NCI-H2227 treated with DMSO at 0.1 percent for 48 hours (cell line): ENCODE results near the gene PDZD2.
"Not testable (repeated sequence)": the region's sequence is repeated elsewhere in the genome, so short reads cannot be mapped to it uniquely, and the experiment has no call there.

ENCODE experiments used
- DNase-seq: peaks from one replicate; lab custom pipeline; 2025; lab: John Stamatoyannopoulos, UW

Gene PDZD2

DNA sequence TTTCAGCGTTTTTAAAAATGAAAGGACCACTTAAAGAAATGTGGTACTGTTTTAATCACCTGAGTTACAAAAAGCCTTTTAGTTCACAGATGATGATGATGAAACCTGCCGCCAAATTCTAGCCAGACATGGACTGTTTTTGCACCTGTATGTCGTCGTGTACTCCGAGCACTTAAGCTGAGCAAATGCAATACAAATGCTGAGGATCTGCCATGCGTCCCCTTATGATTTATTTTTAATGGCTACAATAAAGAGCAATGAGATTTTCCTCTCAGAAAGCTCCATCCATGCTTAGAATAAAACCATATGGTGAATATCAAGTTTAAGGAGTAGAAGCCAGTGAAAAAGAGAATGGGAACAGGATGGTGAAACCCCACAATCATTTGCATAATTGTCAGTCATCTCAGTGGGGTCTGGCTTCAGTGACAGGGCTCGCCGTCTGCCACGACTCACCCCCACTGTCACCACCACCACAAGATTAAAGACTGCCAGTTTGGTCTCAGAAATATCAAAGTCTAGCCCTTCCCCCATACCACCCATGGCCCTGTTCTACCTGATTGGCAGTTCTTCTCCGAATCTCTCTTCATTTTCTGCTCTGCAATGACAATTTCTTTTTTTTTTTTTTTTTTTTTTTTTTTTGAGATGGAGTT is 375.3 kb downstream of the PDZD2 start:
- no peak for DNase-seq

DNA sequence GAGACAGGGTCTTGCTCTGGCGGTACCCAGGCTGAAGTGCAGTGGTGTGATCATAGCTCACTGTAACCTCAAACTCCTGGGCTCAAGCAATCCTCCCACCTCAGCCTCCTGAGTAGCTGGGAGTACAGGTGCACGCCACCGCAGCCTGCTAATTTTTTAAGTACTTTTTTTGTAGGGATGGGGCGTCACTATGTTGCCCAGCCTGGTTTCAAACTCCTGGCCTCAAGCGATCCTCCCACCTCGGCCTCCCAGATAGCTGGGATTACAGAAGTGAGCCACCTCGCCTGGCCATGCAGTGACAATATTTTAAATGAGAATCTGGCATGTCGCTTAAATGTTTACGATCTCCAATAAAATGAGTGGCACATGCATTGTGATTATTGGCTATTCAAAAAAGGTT is 376.3 kb downstream of the PDZD2 start:
- not testable (repeated sequence) for DNase-seq

DNA sequence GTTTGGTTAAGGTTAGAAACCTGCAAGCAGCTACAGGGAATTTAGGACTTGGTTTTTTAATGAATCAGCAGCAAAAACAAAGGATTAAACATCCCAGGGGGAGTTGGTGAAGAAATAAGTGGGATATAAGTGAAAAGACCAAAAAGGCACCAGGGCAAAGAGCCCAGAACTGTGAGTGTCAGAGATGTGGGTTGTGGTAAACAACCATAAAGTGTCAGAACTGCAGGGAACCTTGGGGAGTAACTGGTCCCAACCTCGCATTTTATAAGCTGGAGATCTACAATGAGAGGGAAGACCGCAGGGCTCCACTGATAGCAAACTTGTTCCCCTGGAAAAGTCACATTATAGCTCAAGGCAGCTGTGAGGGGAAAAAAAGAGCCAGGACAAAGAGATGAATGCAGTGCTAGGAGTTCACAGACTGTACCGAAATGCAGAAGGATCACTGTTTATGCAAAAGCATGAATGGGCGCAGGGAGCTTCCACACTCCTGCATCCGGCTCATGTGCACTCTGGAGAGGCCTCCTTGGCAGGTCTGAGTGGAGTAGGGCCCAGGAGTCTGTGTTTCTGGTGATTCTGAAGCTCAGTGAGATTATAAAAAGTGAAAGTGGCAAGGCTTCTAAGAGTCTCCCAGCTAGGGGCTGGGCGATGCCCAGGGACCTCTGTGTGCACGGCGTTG is 378.9 kb downstream of the PDZD2 start:
- no peak for DNase-seq

DNA sequence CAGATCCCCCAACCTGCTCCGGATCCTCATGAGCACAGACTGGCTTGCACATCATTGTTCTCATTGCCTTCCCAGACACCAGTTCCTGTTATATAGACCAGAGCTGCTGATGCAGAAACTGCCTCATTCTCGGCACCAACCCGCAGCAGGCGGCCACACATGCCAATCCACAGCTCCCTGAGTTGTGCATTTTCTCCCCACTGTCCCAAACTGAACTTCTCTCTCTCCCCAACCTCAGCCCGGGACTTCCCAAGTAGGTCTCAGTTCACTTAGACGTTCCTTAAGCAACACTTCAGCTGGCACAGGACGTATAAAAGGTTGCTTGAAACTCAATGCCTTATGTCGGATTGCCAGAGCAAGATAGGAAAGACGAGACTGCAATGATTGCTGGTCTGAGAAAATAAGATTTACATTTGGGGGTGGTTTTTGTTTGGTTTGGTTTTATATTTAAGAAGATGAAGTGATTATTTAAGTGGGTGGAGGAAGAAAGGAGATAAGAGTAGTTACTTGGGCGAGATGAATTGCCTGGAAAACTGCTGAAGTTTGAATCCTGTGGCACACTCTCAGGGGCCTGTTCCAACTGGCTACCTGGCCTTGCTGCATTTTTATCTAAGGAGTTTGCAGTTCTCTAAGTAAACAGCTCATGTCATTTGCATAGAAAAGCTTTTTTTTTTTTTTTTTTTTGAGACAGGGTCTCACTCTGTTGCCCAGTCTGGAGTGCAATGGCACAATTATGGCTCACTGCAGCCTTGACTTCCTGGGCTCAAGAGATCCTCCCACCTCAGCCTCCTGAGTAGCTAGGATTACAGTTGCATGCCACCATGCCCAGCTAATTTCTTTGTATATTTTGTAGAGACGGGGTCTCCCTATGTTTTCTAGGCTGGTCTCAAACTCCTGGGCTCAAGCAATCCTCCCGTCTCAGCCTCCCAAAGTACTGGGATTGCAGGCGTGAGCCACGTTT is 379.8 kb downstream of the PDZD2 start:
- DNase-seq: no peak

DNA sequence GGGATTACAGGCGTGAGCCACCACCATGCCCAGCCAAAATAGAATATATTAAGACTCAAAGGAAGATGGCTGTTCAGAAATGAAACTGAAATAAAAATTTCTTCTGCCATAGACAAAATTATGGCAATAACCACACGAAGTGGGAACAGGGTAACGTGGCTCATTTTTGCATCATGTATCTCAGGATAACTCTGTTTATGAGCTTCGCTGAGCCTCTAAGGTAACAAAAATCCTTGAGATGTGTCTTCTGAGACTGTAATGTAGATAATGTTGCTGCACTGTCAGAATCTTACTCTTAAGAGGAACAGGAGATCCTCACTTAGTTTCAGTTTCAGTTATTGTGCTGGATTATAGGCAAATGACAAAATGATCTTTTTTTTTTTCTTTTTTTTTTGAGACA is 381.3 kb downstream of the PDZD2 start:
- no peak for DNase-seq

DNA sequence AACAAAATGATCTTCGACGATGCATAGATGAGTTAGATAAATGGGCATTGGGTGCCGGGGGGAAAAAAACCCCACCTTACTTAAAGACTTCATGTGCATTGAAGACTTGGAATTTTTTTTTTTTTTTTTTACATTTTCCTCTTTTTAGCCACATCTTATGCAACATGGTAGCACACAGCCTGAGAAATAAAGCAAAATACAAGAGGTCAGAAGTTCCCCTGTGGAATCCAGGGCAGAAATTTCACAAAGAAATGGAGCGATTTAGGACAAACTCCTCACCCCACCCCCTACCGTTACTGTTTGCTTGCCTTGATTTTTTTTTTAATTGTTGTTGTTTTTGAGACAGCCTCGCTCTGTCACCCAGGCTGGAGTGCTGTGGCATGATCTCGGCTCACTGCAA is 382.0 kb downstream of the PDZD2 start:
- DNase-seq: no peak

DNA sequence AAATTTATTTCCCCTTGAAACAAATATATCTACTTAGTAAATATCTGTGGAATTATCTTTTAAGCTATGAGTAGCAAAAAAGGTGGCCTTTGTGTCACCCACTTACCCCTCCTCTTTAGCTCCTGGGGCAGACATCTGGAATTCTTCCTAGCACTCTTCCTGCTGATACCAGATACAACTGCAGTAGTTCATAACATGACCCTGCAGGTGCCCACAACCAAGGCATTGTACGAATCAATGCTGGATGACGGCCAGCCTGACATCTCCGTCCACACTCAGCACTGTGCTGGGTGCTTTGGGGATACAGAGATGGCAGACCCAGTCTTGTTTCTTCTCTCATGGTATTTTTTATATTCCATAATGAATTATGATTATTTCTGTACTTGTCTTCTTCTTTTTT is 382.8 kb downstream of the PDZD2 start:
- DNase-seq: no peak

DNA sequence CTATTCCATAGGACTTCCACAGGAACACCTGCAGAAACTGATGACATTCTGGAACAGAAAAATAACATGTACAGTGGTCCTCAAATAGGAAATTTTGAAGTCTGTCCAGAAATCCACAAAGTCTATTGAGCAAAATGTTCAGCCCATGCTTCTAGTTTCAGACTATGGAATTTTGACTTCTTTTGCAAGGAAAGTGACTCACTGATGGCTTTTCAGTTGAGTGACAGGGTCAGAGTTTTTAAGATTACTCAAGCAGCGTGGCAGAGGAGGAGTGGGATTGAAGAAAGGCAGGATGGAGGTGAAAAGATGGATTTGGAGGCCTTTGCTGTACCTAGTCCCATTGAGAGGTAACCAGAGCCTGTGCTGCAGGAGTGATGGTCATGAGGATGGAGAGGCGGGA is 383.7 kb downstream of the PDZD2 start:
- DNase-seq: no peak

DNA sequence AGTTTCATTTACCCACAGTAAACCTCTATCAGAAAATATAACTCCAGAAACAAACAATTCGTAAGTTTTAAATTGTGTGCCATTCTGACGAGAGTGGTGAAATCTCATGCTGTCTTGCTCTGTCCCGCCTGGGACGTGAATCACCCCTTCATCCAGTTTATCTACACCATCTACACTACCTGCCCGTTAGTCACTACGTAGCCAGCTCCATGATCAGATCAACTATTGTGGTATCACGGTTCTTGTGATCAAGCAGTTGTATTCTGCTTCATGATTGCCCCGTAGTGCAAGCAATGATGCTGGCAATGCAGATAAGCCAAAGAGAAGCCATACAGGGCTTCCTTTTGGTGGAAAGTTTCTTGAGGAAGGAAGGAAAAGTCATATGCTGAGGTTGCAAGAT is 384.9 kb downstream of the PDZD2 start:
- no peak for DNase-seq

DNA sequence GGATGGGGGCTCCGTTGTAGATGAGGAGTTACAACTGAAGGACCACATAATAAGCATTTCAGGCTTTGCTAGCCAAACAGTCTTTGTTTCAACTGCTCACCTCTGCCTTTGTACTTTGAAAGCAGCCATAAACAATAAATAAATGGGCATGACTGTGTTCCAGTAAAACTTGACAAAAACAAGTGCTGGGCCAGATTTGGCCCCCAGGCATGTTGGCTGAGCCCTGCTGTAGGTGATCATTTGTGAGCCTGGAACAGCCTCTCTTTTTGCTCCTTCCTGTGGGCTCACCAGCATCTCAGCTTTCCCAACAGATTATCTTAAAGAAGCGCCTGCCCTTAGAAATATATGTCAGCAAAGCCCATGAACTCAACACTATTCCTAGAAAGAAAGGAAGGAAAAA is 385.8 kb downstream of the PDZD2 start:
- no peak for DNase-seq

DNA sequence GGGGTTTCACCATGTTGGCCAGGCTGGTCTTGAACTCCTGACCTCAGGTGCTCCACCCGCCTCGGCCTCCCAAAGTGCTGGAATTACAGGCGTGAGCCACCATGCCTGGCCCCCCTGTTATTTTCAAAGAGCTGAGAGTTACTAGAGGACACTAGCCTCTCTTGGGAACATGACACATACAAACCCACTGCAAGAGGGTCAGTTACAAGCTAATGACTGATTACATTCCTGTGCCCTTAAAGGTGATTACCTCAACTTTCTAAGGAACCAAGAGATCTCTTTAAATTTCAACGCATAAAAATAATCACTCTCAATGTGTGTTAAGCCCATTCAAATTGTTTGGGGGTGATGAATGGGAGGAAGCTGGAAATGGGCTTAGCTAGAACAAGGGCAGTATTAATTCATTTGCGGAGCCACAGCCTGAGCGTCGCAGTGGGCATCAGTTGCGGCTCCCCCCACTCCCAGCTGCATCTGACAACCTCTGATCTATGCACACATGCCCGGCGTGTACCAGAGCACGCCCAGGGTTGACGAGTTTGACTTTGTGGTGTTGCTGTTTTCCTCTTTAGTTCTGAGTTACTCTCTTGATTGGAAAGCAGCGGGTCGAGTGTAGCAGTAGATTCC is 388.3 kb downstream of the PDZD2 start:
- no peak for DNase-seq

DNA sequence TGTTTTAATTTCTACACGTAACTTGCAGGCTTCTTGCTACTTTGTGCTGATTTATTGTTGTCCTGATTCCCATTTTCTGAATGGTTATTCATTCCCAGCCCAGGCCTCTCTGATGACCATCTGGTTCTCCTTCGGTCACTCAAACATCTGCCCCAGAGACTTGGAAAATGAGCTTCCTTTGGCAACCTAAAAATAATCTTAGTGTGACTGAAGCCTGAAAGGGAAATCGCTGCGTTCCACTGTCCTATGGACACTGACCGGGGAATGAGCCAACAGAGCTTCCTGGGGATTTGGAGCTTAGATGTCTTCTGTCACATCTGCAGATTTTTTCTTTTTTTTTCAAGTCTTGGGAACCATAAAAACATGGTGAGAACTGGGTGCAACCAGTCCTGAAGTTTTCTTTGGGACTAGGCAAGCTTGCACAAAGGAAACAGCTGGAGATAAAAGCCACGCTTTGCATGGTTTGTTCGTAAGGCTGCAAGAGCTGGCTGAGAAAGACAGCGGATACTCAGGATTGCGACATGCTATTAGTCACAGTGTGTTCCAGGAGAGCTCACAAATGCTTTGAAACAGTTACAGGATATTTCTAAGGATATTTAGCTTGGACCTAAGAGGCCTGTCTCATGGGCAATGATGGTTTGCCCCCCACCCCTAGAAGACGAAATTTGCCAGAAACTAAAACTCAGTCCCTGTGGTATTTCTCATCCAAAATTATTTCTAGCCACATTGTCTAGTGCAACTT is 389.0 kb downstream of the PDZD2 start:
- no peak for DNase-seq

DNA sequence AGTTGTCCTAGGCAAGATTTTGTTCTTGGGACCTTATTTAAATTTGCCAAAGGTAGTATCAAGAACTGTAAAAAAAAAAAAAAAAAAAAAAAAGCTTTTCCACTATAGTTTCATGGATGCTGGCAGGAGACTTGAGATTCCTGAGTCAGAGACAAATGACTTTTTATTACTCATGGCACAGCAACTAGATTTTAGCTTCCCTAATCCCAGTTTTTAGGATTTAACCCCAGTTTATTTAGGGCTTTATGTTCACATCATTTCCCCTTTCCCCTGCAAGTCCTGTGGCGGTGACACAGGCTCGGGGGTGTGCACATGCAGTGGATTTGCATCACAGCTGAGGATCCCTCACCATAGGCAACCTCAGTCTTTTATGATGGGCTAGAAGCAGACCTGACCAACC is 390.3 kb downstream of the PDZD2 start:
- no peak for DNase-seq

DNA sequence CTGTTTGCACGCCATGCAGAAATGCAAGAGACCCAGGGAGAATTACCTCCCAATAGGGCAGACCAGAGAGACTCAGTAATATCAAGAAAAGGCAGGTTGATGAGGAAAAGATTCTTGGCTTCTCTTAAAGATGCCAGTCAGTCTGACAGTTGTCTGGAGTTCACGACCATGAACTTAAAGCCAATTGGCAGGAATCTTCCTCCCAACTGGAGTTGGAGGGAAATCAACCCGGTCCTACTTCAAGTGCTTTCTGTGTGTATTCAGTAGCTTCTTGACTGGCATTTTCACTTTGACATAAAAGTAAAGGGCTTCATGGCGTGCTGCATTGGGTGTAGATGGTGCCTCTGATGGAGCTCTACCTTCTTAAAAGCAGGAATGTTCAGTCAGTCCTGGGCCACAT is 390.9 kb downstream of the PDZD2 start:
- DNase-seq: no peak

DNA sequence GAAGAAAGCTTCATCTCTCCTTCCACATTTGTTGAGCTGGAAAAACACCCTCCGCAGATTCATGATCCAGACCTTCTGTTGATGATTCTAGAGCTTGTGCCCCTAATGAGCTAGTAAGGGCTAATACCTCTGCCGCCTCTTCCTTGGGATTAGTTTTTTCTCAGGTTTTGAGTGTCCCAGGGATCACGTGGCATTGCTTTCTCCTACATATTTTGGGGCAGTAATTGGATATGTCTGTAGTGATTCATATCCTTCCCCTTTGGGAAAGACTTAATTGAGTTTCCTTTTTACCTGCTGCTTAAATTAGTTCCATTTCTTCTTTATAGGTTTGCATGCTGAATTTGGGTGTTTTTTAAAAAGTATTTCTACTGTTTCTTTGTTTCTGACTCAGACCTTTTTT is 391.3 kb downstream of the PDZD2 start:
- DNase-seq: no peak

DNA sequence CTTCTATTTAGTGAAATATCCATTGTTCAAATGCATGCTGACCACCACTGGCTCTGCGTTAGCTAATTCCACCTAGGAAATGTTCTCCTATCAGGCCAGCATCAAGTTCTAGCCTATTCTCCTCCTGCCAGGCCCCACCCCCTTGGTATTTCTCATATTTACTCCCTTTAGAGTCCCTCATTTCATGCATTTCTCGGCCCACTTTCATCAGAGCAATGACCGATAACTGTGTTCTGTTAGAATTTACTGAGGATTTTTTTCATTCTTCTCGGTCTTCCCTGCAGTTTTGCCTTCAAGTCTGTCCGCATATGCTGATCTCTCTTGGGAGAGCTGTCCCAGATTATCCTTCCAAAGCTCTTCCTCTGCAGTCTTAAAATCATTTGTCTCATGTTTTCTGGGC is 391.8 kb downstream of the PDZD2 start:
- no peak for DNase-seq

DNA sequence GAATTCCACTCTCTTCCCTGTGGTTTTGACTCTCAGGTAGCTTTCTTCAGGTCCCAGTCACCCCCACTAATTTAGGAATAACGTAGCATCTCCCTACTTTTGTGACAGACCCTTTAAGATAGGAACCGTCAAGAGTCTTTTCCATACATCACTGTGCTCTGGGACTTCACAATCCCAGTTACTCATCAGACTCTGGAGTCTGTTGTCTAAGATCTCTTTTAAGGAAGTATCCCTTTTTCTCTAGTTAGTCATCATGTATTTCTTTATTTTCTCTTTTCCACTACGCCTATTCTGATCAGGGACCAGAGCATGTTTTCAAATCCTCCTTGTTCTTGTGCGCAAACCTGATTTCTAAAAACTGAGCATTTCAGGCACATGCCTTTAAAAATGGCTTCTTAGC is 392.2 kb downstream of the PDZD2 start:
- DNase-seq: no peak

DNA sequence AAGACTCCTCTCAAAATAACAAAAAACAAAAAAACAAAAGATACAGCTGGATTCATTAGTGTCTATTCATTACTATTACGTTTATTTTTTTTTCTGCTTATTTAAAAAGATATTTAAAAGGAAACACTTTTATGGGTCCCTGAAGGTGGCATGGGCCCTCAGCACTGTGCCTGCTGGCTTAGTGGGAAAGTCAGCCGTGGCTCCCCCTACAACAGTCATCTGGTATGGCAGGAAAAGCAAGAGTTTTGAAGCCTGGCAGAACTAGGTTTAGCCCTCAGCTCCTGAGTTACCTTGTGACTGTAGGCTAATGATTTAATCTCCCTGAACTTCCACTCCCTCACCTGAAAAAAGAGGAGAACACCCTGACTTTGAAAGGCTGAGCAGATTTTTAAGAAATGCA is 399.6 kb downstream of the PDZD2 start:
- no peak for DNase-seq

DNA sequence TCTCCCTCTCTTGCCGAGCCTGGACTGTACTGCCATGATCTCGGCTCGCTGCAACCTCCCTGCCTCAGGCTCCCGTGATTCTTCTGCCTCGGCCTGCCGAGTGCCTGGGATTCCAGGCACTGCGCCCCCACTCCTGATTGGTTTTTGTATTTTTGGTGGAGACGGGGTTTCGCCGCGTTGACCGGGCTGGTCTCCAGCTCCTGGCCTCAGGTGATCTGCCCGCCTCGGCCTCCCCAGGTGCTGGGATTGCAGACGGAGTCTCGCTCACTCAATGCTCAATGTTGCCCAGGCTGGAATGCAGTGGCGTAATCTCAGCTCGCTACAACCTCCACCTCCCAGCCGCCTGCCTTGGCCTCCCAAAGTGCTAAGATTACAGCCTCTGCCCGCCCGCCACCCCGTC is 400.2 kb downstream of the PDZD2 start:
- DNase-seq: not testable (repeated sequence)

DNA sequence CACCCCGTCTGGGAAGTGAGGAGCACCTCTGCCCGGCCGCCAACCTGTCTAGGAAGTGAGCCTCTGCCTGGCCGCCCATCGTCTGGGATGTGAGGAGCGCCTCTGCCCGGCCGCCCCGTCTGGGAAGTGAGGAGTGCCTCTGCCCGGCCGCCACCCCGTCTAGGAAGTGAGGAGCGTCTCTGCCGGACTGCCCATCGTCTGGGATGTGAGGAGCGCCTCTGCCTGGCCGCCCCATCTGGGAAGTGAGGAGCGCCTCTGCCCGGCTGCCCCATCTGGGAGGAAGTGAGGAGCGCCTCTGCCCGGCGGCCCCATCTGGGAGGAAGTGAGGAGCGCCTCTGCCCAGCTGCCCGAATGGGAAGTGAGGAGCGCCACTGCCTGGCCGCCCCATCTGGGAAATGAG is 400.7 kb downstream of the PDZD2 start:
- not testable (repeated sequence) for DNase-seq

DNA sequence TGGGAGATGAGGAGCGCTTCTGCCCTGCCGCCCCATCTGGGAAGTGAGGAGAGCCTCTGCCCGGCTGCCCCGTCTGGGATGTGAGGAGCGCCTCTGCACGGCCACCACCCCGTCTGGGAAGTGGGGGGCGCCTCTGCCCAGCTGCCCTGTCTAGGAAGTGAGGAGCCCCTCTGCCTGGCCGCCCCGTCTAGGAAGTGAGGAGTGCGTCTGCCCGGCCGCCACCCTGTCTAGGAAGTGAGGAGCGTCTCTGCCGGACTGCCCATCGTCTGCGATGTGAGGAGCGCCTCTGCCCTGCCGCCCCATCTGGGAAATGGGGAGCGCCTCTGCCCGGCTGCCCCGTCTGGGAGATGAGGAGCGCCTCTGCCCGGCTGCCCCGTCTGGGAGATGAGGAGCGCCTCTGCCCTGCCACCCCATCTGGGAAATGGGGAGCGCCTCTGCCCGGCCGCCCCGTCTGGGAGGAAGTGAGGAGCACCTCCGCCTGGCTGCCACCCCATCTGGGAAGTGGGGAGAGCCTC is 401.3 kb downstream of the PDZD2 start:
- DNase-seq: not testable (repeated sequence)

DNA sequence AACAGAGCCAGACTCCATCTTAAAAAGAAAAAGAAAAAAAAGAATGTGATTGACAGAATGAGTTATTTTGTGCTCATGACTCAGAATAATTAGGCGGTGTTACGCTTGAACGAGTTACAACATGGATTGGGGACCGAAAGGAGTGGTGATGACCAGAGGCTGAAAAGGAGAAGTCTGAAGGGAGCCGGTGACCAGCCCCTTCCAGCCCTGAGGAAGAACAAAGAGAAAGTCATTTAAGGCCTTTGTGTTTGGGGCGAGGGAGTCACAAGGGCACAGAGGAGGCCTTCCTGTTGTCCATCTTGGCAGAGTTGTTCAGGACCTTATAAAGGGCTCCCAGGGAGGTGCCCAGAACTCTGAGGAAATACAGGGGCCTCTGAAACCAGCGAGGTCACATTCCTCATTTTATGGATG is 403.6 kb downstream of the PDZD2 start:
- DNase-seq: no peak
